ENCODE results near the gene RUNDC3A. TPM values are rescaled to one million over a fixed set of nuclear protein-coding genes. Genes with fewer than 3 reads are reported as not detected.

Gene RUNDC3A
- total RNA-seq: 1 to 10 TPM in 1 of 2 donors, under 1 TPM in 1; 0.35 to 1.4 TPM

DNA sequence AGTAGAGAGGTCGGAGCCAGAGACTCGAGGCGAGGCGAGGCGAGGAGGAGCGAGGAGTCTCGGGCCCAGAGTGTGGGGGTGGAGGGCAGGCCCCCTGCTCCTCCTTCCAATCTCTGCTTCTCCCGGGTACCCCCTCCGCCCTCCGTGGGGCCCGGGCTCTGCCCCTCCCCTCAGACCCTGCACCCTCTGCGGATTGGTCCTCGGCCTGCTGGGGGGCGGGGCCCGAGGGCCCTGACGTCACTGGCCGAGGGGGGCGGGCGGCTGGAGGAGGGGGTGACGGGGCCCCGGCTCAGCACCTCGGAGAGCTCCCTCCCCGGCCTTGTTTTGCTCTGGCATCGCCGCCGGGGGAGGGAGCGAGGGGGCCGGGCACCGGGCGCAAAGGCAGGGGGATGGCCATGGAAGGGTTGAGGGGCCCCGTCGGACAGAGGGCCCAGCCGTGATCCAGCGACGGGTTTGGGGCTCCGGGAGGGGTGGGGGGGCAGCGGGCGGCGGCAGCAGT lies at the start of gene RUNDC3A:
TSS of gene RUNDC3A (plus strand) at position 282 of the 499 bp plus-strand sequence. CDS start 232 bp downstream, outside the sequence.
- Mint-ChIP-seq H3K4me1 (ENCODE audit: low read depth) (peaks cover 6% of the 10 kb centered on the region), H3K27ac (no peak within 1 kb of the TSS), H3K9me3 (no peaks in the 10 kb centered on the region), H3K4me3 (peak within 1 kb of the TSS; percentile 63 to 70), H3K27me3 (ENCODE audit: low read depth) (peaks cover 23% of the 10 kb centered on the region), H3K36me3 (ENCODE audit: insufficient read depth in 2 of 2) (peaks cover 0 to 2% of the 10 kb centered on the region in 2 donors)
- DNase-seq (peak; percentile 87 to 88), ATAC-seq (replicated peaks in 1 of 2) (peak; percentile 88 to 91)

DNA sequence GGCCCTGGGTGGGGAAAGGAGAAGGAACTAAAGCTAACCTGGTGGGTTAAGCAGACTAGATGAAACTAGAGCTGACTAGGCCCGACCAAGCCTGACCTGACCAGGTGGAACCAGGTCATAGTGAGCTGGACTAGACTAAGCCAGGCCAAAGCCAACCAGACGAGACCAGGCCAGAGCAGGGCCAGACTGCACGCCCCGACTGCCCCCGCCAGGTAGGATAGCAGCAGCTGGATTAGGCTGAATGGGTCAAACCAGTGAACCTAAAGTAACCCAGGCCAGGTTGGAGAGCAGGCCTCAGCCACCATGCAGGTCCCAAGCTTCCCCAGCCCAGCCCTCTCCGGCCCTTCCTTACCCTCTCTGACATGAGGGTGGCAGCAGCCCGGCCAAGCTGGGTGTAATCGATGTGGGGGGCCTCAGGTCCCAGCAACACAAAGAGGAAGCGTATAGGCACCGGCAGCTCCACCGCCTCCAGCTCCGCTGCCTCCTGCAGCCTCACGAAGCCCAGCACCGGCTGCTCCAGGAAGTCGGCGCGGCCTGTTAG lies 49.5 kb upstream of the RUNDC3A start:
- no peak for DNase-seq
- no peak overlapping the region for H3K4me3 Mint-ChIP-seq
- no peaks in the 10 kb centered on the region for H3K9me3 Mint-ChIP-seq
- H3K36me3 Mint-ChIP-seq (ENCODE audit: insufficient read depth in 2 of 2): no peaks in the 10 kb centered on the region
- ATAC-seq (replicated peaks in 1 of 2): no peak
- no peaks in the 10 kb centered on the region for H3K4me1 Mint-ChIP-seq (ENCODE audit: low read depth)
- H3K27ac Mint-ChIP-seq: no peak overlapping the region
- no peaks in the 10 kb centered on the region for H3K27me3 Mint-ChIP-seq (ENCODE audit: low read depth)

DNA sequence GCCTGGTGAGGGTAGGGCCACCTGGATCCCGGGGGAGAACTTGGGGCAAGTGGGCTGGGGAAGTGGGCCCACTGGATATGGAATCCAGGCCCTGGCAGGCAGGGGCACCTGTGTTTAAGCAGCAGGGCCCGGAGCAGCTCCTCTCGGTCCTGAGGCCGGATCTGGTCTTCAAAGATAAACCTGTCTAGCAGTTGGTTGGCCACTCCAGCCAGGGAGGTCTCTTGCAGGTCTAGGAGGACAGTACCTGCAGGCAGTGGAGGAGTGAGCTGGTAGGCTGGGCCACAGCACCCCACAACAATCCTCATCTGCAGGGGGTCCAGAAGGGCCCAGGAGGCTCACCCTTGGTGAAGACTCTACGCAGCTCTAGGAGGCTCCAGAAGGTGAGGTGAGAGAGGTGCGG lies 48.1 kb upstream of the RUNDC3A start:
- H3K9me3 Mint-ChIP-seq: no peaks in the 10 kb centered on the region
- no peaks in the 10 kb centered on the region for H3K27me3 Mint-ChIP-seq (ENCODE audit: low read depth)
- ATAC-seq (replicated peaks in 1 of 2) (no peak), DNase-seq (no peak)
- H3K4me1 Mint-ChIP-seq (ENCODE audit: low read depth): no peaks in the 10 kb centered on the region
- no peak overlapping the region for H3K4me3 Mint-ChIP-seq
- H3K27ac Mint-ChIP-seq: no peak overlapping the region
- H3K36me3 Mint-ChIP-seq (ENCODE audit: insufficient read depth in 2 of 2): no peaks in the 10 kb centered on the region

DNA sequence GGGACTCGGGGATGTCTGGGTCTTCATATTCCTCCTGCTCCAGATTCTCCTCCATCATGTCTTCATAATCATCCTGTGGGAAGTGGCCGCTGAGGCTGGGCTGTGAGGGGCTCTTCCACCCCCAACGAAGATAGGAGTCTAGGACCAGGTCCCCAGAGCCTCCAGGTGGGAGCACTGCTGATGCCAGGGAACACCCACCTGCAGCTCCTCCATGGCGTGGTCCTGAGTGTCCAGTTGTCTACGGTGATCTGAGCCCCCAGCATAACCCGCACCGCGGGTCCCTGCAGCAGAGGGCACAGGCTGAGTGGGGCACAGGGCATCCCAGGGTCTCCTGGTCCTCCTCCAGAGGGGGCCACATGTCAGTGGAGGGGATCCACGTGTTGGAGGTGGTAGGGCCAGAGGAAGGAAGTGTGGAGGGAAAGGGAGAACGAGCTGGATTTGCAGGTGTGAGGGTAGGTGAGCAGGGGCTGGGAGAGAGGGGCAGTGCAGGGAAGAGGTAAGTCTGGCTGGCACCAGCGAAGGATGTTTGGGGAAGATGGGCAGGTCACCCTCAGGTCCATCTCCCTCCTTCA lies 45.7 kb upstream of the RUNDC3A start:
- no peak for DNase-seq
- Mint-ChIP-seq H3K4me1 (ENCODE audit: low read depth) (no peaks in the 10 kb centered on the region), H3K36me3 (ENCODE audit: insufficient read depth in 2 of 2) (no peaks in the 10 kb centered on the region), H3K4me3 (no peak overlapping the region), H3K27ac (no peak overlapping the region), H3K9me3 (no peaks in the 10 kb centered on the region), H3K27me3 (ENCODE audit: low read depth) (no peaks in the 10 kb centered on the region)
- no peak for ATAC-seq (replicated peaks in 1 of 2)

DNA sequence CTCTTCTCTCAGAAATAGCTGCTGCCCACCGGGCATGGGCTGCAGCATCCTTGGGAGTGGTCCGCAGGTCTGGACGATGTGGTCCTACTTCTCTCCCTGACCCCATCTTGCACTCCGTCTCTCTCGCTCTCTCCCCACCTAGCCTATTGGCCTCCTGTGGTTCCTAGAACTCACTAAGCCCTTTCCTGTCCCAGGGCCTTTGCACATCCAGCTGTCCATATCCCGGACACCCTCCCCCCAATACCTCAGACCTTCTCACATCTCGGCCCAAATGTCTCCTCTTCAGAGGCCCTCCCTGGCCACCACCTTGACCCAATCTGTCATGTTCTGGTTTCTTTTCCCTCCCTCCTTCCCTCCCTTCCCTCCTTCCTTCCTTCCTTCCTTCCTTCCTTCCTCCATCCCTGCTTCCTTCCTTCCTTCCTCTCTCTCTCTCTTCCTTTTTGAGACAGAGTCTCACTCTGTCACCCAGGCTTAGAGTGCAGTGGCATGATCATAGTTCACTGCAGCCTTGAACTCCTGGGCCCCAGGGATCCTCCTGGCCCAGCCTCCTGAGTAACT lies 45.0 kb upstream of the RUNDC3A start:
- Mint-ChIP-seq H3K36me3 (ENCODE audit: insufficient read depth in 2 of 2) (no peaks in the 10 kb centered on the region), H3K9me3 (no peaks in the 10 kb centered on the region), H3K27ac (no peak overlapping the region), H3K4me3 (no peak overlapping the region), H3K27me3 (ENCODE audit: low read depth) (no peaks in the 10 kb centered on the region), H3K4me1 (ENCODE audit: low read depth) (no peaks in the 10 kb centered on the region)
- ATAC-seq (replicated peaks in 1 of 2) (no peak), DNase-seq (no peak)

DNA sequence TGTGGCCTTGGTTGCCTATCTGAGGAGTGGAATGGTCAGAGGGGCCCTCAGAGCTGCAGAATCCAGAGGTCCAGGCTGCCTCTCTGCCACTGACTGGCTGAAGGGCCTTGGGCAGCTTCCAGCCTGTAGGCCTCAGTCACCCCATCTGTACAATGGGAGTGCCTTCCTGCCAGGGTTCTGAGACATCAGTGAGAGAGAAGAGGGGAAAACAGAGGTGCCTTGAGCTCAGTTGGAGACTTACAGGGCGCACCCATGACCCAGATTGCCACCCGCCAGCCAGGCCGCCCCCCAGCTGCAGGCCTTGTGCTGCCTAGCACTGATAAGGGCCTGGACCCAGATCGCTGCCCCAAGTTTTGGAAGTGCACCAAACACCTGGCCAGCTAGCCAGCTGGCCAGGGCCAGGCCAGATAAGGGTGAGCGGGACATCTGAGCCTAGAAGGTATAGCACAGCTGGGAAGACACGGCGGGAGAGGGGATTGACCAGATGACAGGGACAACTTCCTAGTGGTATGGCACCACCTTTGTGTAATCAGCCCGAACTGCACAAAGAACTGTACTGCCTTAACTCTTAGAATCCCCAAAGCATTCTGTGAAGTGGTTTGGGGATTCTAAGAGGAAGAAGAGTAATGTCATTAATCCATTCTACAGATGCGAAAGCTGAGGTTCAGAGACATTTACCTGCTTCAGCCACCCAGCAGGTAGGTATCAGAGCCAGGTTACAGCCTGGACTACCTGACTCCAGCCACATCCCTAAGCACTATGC lies 41.8 kb upstream of the RUNDC3A start:
- Mint-ChIP-seq H3K27ac (no peak overlapping the region), H3K36me3 (ENCODE audit: insufficient read depth in 2 of 2) (no peaks in the 10 kb centered on the region), H3K4me3 (no peak overlapping the region), H3K27me3 (ENCODE audit: low read depth) (no peaks in the 10 kb centered on the region), H3K4me1 (ENCODE audit: low read depth) (no peaks in the 10 kb centered on the region), H3K9me3 (no peaks in the 10 kb centered on the region)
- DNase-seq (no peak), ATAC-seq (replicated peaks in 1 of 2) (no peak)

DNA sequence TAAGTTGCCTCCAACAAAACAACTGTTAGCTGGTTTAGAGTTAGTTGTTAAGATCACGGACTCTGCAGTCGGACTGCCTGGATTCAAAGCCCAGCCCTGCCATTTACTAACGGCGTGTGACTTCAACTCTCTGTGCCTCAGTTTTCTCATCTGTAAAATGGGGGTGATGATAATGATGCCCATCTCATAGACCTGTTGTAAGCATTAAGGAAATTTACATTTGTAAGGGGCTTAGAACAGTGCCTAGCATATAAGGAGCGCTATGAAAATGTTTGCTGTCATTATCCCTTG lies 41.3 kb upstream of the RUNDC3A start:
- Mint-ChIP-seq H3K36me3 (ENCODE audit: insufficient read depth in 2 of 2) (no peaks in the 10 kb centered on the region), H3K27me3 (ENCODE audit: low read depth) (peaks cover 5% of the 10 kb centered on the region), H3K9me3 (no peaks in the 10 kb centered on the region), H3K4me3 (no peak overlapping the region), H3K4me1 (ENCODE audit: low read depth) (no peaks in the 10 kb centered on the region), H3K27ac (no peak overlapping the region)
- DNase-seq: no peak
- ATAC-seq (replicated peaks in 1 of 2): no peak

DNA sequence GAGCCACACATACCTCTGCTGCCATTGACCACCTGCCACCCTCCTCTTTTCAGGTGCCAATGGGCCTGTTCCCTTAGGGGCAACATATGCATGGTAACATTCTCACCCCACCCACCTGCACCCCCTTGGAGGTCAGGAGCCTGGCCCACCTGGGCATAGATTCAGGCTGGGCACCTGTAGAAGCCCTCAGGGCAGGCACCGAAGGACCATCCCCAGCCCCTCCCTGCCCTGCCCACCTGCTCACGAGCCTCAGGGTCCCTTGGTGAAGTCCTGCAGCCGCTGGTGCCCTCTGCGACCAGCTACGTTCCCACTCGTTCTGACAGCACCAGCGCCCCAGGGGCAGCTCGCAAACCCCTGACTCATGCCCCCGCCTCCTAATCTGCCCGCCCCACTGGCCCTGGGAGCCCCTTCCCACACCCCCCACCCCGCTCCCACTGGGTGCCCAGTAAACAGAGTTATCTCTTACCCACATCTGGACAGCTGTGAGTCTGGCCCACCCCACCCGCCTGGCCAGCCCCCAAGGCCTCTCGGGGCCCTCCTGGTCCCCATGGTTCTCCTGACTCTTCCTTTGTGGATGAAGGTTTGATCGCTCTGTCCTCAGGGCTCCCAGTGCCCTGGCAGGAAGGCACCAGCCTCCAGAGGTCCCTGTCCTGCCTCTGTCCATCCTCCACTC lies 40.4 kb upstream of the RUNDC3A start, which contains the start of gene SLC4A1:
TSS of gene SLC4A1 (minus strand) at position 318 of the 673 bp plus-strand sequence. CDS start 5,269 bp downstream, outside the sequence.
- H3K4me3 Mint-ChIP-seq: no peak within 1 kb of the TSS
- peaks cover 11% of the 10 kb centered on the region for H3K27me3 Mint-ChIP-seq (ENCODE audit: low read depth)
- H3K36me3 Mint-ChIP-seq (ENCODE audit: insufficient read depth in 2 of 2): no peaks in the 10 kb centered on the region
- DNase-seq (no peak), ATAC-seq (replicated peaks in 1 of 2) (no peak)
- no peak within 1 kb of the TSS for H3K27ac Mint-ChIP-seq
- H3K4me1 Mint-ChIP-seq (ENCODE audit: low read depth): no peaks in the 10 kb centered on the region
- no peaks in the 10 kb centered on the region for H3K9me3 Mint-ChIP-seq

DNA sequence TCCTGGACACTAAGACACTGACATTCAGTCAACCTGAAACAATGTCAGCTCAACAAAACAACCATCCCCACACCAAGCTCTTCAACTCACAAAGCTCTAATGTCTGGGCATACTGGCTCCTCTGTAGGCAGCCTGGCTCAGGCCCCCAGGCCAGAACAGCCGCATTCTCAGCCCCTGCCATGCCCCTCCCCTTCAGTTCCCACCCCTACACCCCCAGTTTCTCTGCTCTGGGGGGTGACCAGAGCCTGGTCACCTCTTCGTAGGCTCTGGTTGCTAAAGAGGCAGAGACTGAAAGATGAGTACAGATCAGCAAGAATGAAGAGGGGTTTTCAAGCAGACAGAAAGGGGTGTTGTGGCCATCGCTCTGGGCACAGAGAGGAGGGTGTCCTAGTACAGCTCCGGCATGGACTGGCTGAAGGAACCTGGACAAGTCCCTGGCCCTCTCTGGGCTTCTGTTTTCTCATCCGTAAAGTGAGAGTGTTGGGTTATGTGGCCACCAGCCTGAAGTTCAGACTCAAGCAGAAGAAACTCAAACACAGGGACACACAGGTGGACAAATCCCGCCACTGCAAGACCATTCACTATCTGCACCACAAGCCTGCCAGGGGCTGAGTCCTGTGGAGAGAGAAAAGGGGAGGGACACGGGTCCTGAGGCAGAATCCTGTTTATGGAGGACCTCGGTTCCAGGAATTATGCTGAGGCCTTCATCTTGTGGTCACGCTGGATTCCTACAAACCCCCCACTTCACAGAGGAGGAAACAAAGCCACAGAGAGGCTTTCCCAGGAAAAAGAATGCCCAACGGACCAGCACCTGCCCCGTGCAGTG lies 39.5 kb upstream of the RUNDC3A start:
- no peaks in the 10 kb centered on the region for H3K36me3 Mint-ChIP-seq (ENCODE audit: insufficient read depth in 2 of 2)
- DNase-seq (no peak), ATAC-seq (replicated peaks in 1 of 2) (no peak)
- H3K27ac Mint-ChIP-seq: no peak overlapping the region
- no peaks in the 10 kb centered on the region for H3K9me3 Mint-ChIP-seq
- H3K4me3 Mint-ChIP-seq: no peak overlapping the region
- H3K4me1 Mint-ChIP-seq (ENCODE audit: low read depth): no peaks in the 10 kb centered on the region
- peaks cover 12% of the 10 kb centered on the region for H3K27me3 Mint-ChIP-seq (ENCODE audit: low read depth)

DNA sequence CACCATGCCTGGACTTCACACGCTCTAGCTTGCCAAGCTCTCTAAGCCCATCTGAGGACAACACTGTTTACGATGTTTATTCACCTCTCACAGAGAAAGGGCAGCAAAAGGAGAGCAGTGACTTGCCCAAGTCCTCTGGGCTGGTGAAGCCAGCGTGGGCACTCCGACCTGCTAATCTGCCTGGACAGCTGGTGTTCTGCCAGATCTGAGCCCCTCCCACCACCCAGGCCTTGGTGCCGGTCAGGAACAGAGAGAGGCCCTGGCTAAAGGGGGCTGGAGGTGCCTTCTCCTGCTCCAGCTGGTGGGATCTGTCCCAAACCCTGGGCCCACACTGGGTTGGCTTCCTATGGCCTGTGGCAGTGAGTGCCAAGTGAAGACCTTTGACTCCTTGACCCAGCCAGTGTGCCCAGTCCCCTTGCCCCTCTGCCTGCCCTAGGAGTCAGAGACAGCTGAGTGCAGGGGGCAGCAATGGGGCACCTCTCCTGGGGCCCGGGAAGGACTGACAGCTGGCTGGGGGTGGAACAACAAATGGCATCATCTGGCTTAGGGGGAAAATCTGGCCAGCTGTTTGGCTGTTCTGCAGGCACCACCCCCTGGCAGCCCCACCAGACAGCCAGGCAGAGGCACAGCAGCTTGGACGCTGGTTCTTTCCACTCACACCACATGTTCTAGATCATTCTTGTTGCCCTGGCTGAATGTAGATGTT lies 38.7 kb upstream of the RUNDC3A start:
- H3K4me1 Mint-ChIP-seq (ENCODE audit: low read depth): no peaks in the 10 kb centered on the region
- no peak for ATAC-seq (replicated peaks in 1 of 2)
- H3K27me3 Mint-ChIP-seq (ENCODE audit: low read depth): peaks cover 17% of the 10 kb centered on the region
- no peaks in the 10 kb centered on the region for H3K9me3 Mint-ChIP-seq
- no peak for DNase-seq
- H3K36me3 Mint-ChIP-seq (ENCODE audit: insufficient read depth in 2 of 2): no peaks in the 10 kb centered on the region
- H3K27ac Mint-ChIP-seq: no peak overlapping the region
- no peak overlapping the region for H3K4me3 Mint-ChIP-seq

DNA sequence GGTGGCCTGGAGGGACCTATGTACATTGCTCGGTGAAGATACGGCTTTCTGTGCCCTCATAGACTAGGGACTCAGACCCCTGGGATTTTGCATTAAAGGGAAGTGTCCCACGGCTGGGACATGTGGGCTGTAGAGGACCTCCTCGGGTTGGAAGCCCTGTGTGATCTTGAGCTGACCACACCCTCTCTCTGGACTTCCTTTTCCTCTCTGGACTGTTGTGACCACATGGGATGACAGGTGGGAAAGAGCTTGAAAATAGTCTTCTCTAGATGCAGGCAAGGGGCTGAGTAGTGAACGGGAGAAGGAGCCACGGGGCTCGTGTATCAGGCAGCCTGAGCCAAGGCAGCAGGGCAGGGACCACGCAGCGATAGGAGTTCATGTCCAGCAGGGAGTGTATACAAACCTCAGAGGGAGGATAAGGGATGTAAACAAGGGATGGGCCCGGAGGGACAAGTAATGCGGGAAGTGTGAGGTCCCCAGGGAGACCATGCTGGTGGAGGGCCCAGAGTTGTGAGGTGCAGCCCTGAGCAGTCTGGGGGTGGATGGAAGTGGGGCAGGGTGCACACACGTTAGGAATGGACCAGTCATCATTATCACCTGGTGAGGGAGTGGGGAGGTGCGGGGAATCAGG lies 36.0 kb upstream of the RUNDC3A start:
- ATAC-seq (replicated peaks in 1 of 2): no peak
- no peaks in the 10 kb centered on the region for H3K9me3 Mint-ChIP-seq
- peaks cover 23% of the 10 kb centered on the region for H3K27me3 Mint-ChIP-seq (ENCODE audit: low read depth)
- no peak for DNase-seq
- no peak overlapping the region for H3K27ac Mint-ChIP-seq
- no peak overlapping the region for H3K4me3 Mint-ChIP-seq
- no peaks in the 10 kb centered on the region for H3K4me1 Mint-ChIP-seq (ENCODE audit: low read depth)
- no peaks in the 10 kb centered on the region for H3K36me3 Mint-ChIP-seq (ENCODE audit: insufficient read depth in 2 of 2)

DNA sequence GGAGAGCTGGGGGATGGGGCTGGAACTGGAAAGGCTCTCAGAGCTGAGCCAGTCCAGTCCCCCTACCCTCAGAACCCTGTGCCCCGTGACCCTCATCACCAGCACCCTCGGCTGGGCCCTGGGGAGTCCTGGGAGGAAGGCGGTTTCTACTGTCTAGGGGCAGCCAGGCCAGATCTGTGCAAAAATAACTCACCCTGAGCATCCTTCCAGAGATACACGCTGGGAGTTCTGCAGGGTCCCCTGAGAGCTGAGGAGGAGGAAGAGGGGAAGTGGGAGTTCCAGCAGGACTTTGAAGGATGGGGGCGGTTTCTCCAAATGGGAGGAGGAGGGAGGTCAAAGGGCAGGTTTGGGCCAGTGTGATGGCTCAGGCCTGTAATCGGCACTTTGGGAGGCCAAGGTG lies 35.4 kb upstream of the RUNDC3A start:
- DNase-seq (no peak), ATAC-seq (replicated peaks in 1 of 2) (no peak)
- H3K27me3 Mint-ChIP-seq (ENCODE audit: low read depth): peaks cover 23% of the 10 kb centered on the region
- no peak overlapping the region for H3K4me3 Mint-ChIP-seq
- no peaks in the 10 kb centered on the region for H3K9me3 Mint-ChIP-seq
- H3K36me3 Mint-ChIP-seq (ENCODE audit: insufficient read depth in 2 of 2): no peaks in the 10 kb centered on the region
- H3K27ac Mint-ChIP-seq: no peak overlapping the region
- H3K4me1 Mint-ChIP-seq (ENCODE audit: low read depth): no peaks in the 10 kb centered on the region
